ENCODE results near the gene DBX1. TPM values are rescaled to one million over a fixed set of nuclear protein-coding genes. Genes with fewer than 3 reads are reported as not detected.

The DBX1 gene
- total and polyA plus RNA-seq, 2 donors from 2014 or later: not detected

GRCh38 chr11:20127671-20128527 is 32.4 kb downstream of the DBX1 start:
- DNase-seq (peak; percentile 83 to 87 (median 84)), FAIRE-seq (no peak)
- H3K4me3 ChIP-seq (ENCODE audit: low read length in 3 of 3): no peak overlapping the region
- no peaks in the 10 kb centered on the region for H3K9me3 ChIP-seq (ENCODE audit: control insufficient read depth in 2 of 3, insufficient read depth in 1 of 3, low read length in 3 of 3)
- peaks cover 9% of the 10 kb centered on the region for H3K27me3 ChIP-seq (ENCODE audit: control insufficient read depth, insufficient read depth, low read length)
- intact Hi-C loops (cut with DNase I): no loop called here
- H3K9ac ChIP-seq (ENCODE audit: low read length in 3 of 3): no peak overlapping the region
- H3K36me3 ChIP-seq (ENCODE audit: control insufficient read depth in 2 of 3, insufficient read depth in 3 of 3, low read length in 3 of 3): no peaks in the 10 kb centered on the region
- TF ChIP-seq CTCF (IDR thresholded peaks at IDR 0.05; ENCODE audit: borderline replicate concordance, extremely low read depth, insufficient read depth): peak; percentile 87
- no peak overlapping the region for H3K27ac ChIP-seq (ENCODE audit: low read depth in 2 of 2, low read length in 2 of 2)
- peaks cover 0 to 6% (median 5%) of the 10 kb centered on the region in 3 donors for H3K4me1 ChIP-seq (ENCODE audit: control insufficient read depth in 2 of 3, insufficient read depth in 2 of 3, low read depth in 1 of 3, low read length in 3 of 3)

- no peak for TF ChIP-seq CTCF (IDR thresholded peaks at IDR 0.05; ENCODE audit: borderline replicate concordance, extremely low read depth, insufficient read depth)
- Histone ChIP-seq H3K9me3 (ENCODE audit: control insufficient read depth in 2 of 3, insufficient read depth in 1 of 3, low read length in 3 of 3) (no peaks in the 10 kb centered on the region), H3K4me1 (ENCODE audit: control insufficient read depth in 2 of 3, insufficient read depth in 2 of 3, low read depth in 1 of 3, low read length in 3 of 3) (peaks cover 0 to under 1% (median under 1%) of the 10 kb centered on the region in 3 donors), H3K4me3 (ENCODE audit: low read length in 3 of 3) (no peak overlapping the region), H3K27ac (ENCODE audit: low read depth in 2 of 2, low read length in 2 of 2) (no peak overlapping the region), H3K36me3 (ENCODE audit: control insufficient read depth in 2 of 3, insufficient read depth in 3 of 3, low read length in 3 of 3) (no peaks in the 10 kb centered on the region), H3K27me3 (ENCODE audit: control insufficient read depth, insufficient read depth, low read length) (peaks cover 5% of the 10 kb centered on the region), H3K9ac (ENCODE audit: low read length in 3 of 3) (no peak overlapping the region)
- FAIRE-seq (no peak), DNase-seq (no peak)
- intact Hi-C loops (cut with DNase I): no loop called here
Measured at GRCh38 chr11:20126724-20127123, 33.6 kb downstream of the DBX1 start.

- Histone ChIP-seq H3K9me3 (ENCODE audit: control insufficient read depth in 2 of 3, insufficient read depth in 1 of 3, low read length in 3 of 3) (no peaks in the 10 kb centered on the region), H3K4me1 (ENCODE audit: control insufficient read depth in 2 of 3, insufficient read depth in 2 of 3, low read depth in 1 of 3, low read length in 3 of 3) (no peaks in the 10 kb centered on the region), H3K27me3 (ENCODE audit: control insufficient read depth, insufficient read depth, low read length) (peaks cover 2% of the 10 kb centered on the region), H3K9ac (ENCODE audit: low read length in 3 of 3) (no peak overlapping the region), H3K27ac (ENCODE audit: low read depth in 2 of 2, low read length in 2 of 2) (no peak overlapping the region), H3K4me3 (ENCODE audit: low read length in 3 of 3) (no peak overlapping the region), H3K36me3 (ENCODE audit: control insufficient read depth in 2 of 3, insufficient read depth in 3 of 3, low read length in 3 of 3) (no peaks in the 10 kb centered on the region)
- DNase-seq (no peak), FAIRE-seq (no peak)
- no peak for TF ChIP-seq CTCF (IDR thresholded peaks at IDR 0.05; ENCODE audit: borderline replicate concordance, extremely low read depth, insufficient read depth)
- intact Hi-C loops (cut with DNase I): no loop called here
Measured at GRCh38 chr11:20125927-20126326, 34.3 kb downstream of the DBX1 start.
